HepG2 (cell line): ENCODE measurements around the gene PARP2. TPM values are rescaled to one million over a fixed set of nuclear protein-coding genes. Genes with fewer than 3 reads are reported as not detected.
A peak's percentile ranks its signal among the peaks of the same experiment; 100 is the strongest.

Experiments used
- AKAP8 ChIP-seq: sonication (generic); formaldehyde crosslinking; IDR thresholded peaks from 2 replicates; pipeline ENCODE4 v1.5.1; 2020; ENCODE audit warnings: mild to moderate bottlenecking, missing genetic modification reagents
- ATM ChIP-seq: fragments of 450-650 bp; IDR thresholded peaks from 2 replicates; pipeline ENCODE4 v1.7.1; 2017; ENCODE audit warnings: mild to moderate bottlenecking, borderline replicate concordance
- DDIT3 ChIP-seq: sonication (generic); formaldehyde crosslinking; IDR thresholded peaks from 2 replicates; pipeline ENCODE4 v1.4.0; 2020; ENCODE audit warnings: mild to moderate bottlenecking, missing genetic modification reagents
- FOXK2 ChIP-seq: fragments of 450-650 bp; IDR thresholded peaks from 2 replicates; pipeline ENCODE4 v1.6.1; 2016
- FOXO4 ChIP-seq: sonication (generic); formaldehyde crosslinking; conservative IDR thresholded peaks from 2 replicates; pipeline ENCODE4 v1.8.1; 2023; ENCODE audit warnings: missing genetic modification reagents
- FOXP4 ChIP-seq: sonication (generic); formaldehyde crosslinking; IDR thresholded peaks from 2 replicates; pipeline ENCODE4 v1.4.0; 2020; ENCODE audit warnings: missing genetic modification reagents
- GTF3A ChIP-seq: sonication (generic); formaldehyde crosslinking; conservative IDR thresholded peaks from 2 replicates; pipeline ENCODE4 v1.4.0; 2020; ENCODE audit warnings: mild to moderate bottlenecking, missing genetic modification reagents
- HOXA9 ChIP-seq: sonication (generic); formaldehyde crosslinking; IDR thresholded peaks from 2 replicates; pipeline ENCODE4 v1.8.1; 2022; ENCODE audit warnings: missing genetic modification reagents, mild to moderate bottlenecking, moderate library complexity, borderline replicate concordance
- KDM5A ChIP-seq: fragments of 200-600 bp; sonication (generic); IDR thresholded peaks from 2 replicates; pipeline ENCODE4 v1.7.0; 2018; ENCODE audit warnings: antibody characterized with exemption, mild to moderate bottlenecking, low read length, borderline replicate concordance
- MLLT10 ChIP-seq: sonication (generic); formaldehyde crosslinking; IDR thresholded peaks from 2 replicates; pipeline ENCODE4 v1.4.0; 2020; ENCODE audit warnings: missing genetic modification reagents
- PHF21A ChIP-seq: sonication (generic); formaldehyde crosslinking; IDR thresholded peaks from 2 replicates; pipeline ENCODE4 v1.5.0; 2020; ENCODE audit warnings: mild to moderate bottlenecking, missing genetic modification reagents
- PRPF4 ChIP-seq: fragments of 200-400 bp; formaldehyde crosslinking; IDR thresholded peaks from 2 replicates; pipeline ENCODE4 v1.6.1; 2016; ENCODE audit warnings: low read length, low read depth; ENCODE audit not compliant: poor library complexity, severe bottlenecking
- SMAD3 ChIP-seq: sonication (generic); formaldehyde crosslinking; IDR thresholded peaks from 2 replicates; pipeline ENCODE4 v1.4.0; 2020; ENCODE audit warnings: missing genetic modification reagents
- STAT5B ChIP-seq: sonication (generic); formaldehyde crosslinking; IDR thresholded peaks from 2 replicates; pipeline ENCODE4 v1.4.0; 2020; ENCODE audit warnings: missing genetic modification reagents
- TRIM22 ChIP-seq: fragments of 450-650 bp; IDR thresholded peaks from 2 replicates; pipeline ENCODE4 v1.6.1; 2017
- YEATS4 ChIP-seq: sonication (generic); formaldehyde crosslinking; IDR thresholded peaks from 2 replicates; pipeline ENCODE4 v1.4.0; 2020; ENCODE audit warnings: missing genetic modification reagents, borderline replicate concordance
- ZBTB38 ChIP-seq: sonication (generic); formaldehyde crosslinking; IDR thresholded peaks from 2 replicates; pipeline ENCODE4 v1.5.1; 2020; ENCODE audit warnings: mild to moderate bottlenecking, missing genetic modification reagents
- ZBTB7A ChIP-seq: sonication (generic); formaldehyde crosslinking; IDR thresholded peaks from 2 replicates; pipeline ENCODE4 v1.8.0; 2022; ENCODE audit warnings: mild to moderate bottlenecking, missing genetic modification reagents
- ZMAT3 ChIP-seq: sonication (generic); formaldehyde crosslinking; conservative IDR thresholded peaks from 2 replicates; pipeline ENCODE4 v1.7.0; 2021; ENCODE audit warnings: missing genetic modification reagents
- ZMYM4 ChIP-seq: sonication (generic); formaldehyde crosslinking; IDR thresholded peaks from 2 replicates; pipeline ENCODE4 v1.8.1; 2023; ENCODE audit warnings: mild to moderate bottlenecking, missing genetic modification reagents
- ZNF264 ChIP-seq: sonication (generic); formaldehyde crosslinking; IDR thresholded peaks from 2 replicates; pipeline ENCODE4 v1.4.0; 2020; ENCODE audit warnings: missing genetic modification reagents
- ZNF670 ChIP-seq: sonication (generic); formaldehyde crosslinking; IDR thresholded peaks from 2 replicates; pipeline ENCODE4 v1.8.0; 2022; ENCODE audit warnings: mild to moderate bottlenecking, missing genetic modification reagents, borderline replicate concordance
- ZNF704 ChIP-seq: sonication (generic); formaldehyde crosslinking; IDR thresholded peaks from 2 replicates; pipeline ENCODE4 v1.8.1; 2023; ENCODE audit warnings: mild to moderate bottlenecking, inconsistent platforms, moderate library complexity, missing genetic modification reagents, borderline replicate concordance
- ZNF773 ChIP-seq: sonication (generic); formaldehyde crosslinking; IDR thresholded peaks from 2 replicates; pipeline ENCODE4 v1.4.0; 2020; ENCODE audit warnings: missing genetic modification reagents, borderline replicate concordance
- ZSCAN20 ChIP-seq: sonication (generic); formaldehyde crosslinking; IDR thresholded peaks from 2 replicates; pipeline ENCODE4 v1.4.0; 2020; ENCODE audit warnings: missing genetic modification reagents, mild to moderate bottlenecking, borderline replicate concordance
- polyA plus RNA-seq, 8 experiments: library from polyadenylated mRNA; depleted of rRNA in 3 of 8; stranded (reverse) in 7 of 8; unstranded in 1 of 8; fragments of >200 nt; fragmentation: Illumina TruSeq in 4 of 8; extraction: Trizol in 4 of 8; gene quantifications; 2 replicates each; pipeline versions ENCODE4 v1.2.1 to v1.2.3, GENCODE V29; 2011 to 2016; ENCODE audit warnings: low read depth in 4 of 8, missing spikeins in 1 of 8, mixed read lengths in 1 of 8; ENCODE audit not compliant: insufficient read depth in 1 of 8
- total RNA-seq, 5 experiments: library from RNA; depleted of rRNA; stranded (reverse); fragments of >200 nt; fragmentation: Illumina TruSeq; extraction: Trizol; gene quantifications; 2 replicates each; pipeline ENCODE4 v1.2.3, GENCODE V29; 2016; ENCODE audit warnings: low read depth in 1 of 5

PARP2 gene
- total and polyA plus RNA-seq, 2 of the 13 experiments (the other 11 are each of a cell fraction or from before 2014, with no cell fraction given): 37.3 to 38.4 TPM

GRCh38 chr14:20332788-20333493, 10.5 kb upstream of the PARP2 start, which contains the start of gene CCNB1IP1 (continued):
- TF ChIP-seq FOXO4 (CRISPR knock-in tag) (no peak), ZMYM4 (CRISPR knock-in tag) (peak; percentile 71; the same call in 1 of the 2 replicates), ATM (no peak), ZNF670 (CRISPR knock-in tag) (no peak; the same call in 1 of the 2 replicates), FOXK2 (no peak), ZNF264 (peak; percentile 19; the same call in 1 of the 2 replicates), DDIT3 (CRISPR knock-in tag) (no peak), YEATS4 (CRISPR knock-in tag) (peak; percentile 73), KDM5A (peak; percentile 86), MLLT10 (CRISPR knock-in tag) (no peak), PRPF4 (no peak), FOXP4 (CRISPR knock-in tag) (peak; percentile 30; the same call in 1 of the 2 replicates), PHF21A (peak; percentile 60), TRIM22 (no peak), HOXA9 (CRISPR knock-in tag) (no peak), ZBTB38 (no peak), ZMAT3 (CRISPR knock-in tag) (no peak), GTF3A (CRISPR knock-in tag) (no peak), ZNF704 (CRISPR knock-in tag) (0 out of 2 replicates have a peak, but pooled peaks have one; percentile 42), AKAP8 (CRISPR knock-in tag) (no peak), STAT5B (CRISPR knock-in tag) (no peak), ZSCAN20 (CRISPR knock-in tag) (0 out of 2 replicates have a peak, but pooled peaks have one; percentile 46), ZNF773 (CRISPR knock-in tag) (no peak), ZBTB7A (CRISPR knock-in tag) (no peak), SMAD3 (no peak; the same call in 1 of the 2 replicates)
